ENCODE measurements around the gene SLC35F3.

SLC35F3 gene

GRCh38 chr1:234356615-234357269 is 452.3 kb downstream of the SLC35F3 start:
- DNase-seq: peak in 15 of 51 donors; percentile 1 to 31 (median 10)

GRCh38 chr1:234357831-234358230 is 453.4 kb downstream of the SLC35F3 start:
- DNase-seq: no peak

- no peak for DNase-seq
These were observed 456.7 kb downstream of the SLC35F3 start for GRCh38 chr1:234361102-234361603.

- DNase-seq: no peak
These were observed 458.1 kb downstream of the SLC35F3 start for GRCh38 chr1:234362558-234362957.

- DNase-seq: peak in 2 of 51 donors; percentile 24 to 47
These were observed 464.0 kb downstream of the SLC35F3 start for GRCh38 chr1:234368320-234369032.

- DNase-seq: no peak
These were observed 464.6 kb downstream of the SLC35F3 start for GRCh38 chr1:234369033-234369430.

- DNase-seq: no peak
These were observed 465.3 kb downstream of the SLC35F3 start for GRCh38 chr1:234369784-234370183.

GRCh38 chr1:234371414-234371813 is 466.9 kb downstream of the SLC35F3 start:
- DNase-seq: no peak

GRCh38 chr1:234372011-234372757 is 467.7 kb downstream of the SLC35F3 start:
- DNase-seq: no peak

GRCh38 chr1:234373064-234373958 is 468.8 kb downstream of the SLC35F3 start, which contains the start of gene COA6:
Gene COA6 (plus strand): TSS chr1:234373456. CDS start chr1:234373467, 11 bp downstream.
- DNase-seq: peak; percentile 66 to 98 (median 86)

GRCh38 chr1:234373959-234374254 is 469.4 kb downstream of the SLC35F3 start:
- no peak for DNase-seq

All from hypothalamus (tissue), 51 donors.